Breast epithelium (tissue), 3 donors: ENCODE measurements around the gene TRIO.

Experiments
- POLR2A ChIP-seq: fragments of 450-650 bp; IDR thresholded peaks from one replicate; pipeline ENCODE4 v1.6.1; 2016; ENCODE audit warnings: antibody characterized with exemption, mild to moderate bottlenecking, moderate library complexity
- POLR2AphosphoS5 ChIP-seq, 3 donors: sonication (generic); formaldehyde crosslinking; IDR thresholded peaks; one replicate each; pipeline ENCODE4 v1.6.1; 2017; ENCODE audit warnings: antibody characterized with exemption in 3 of 3
- TF ChIP-seq, protein P1 (sequence below), 3 donors: fragments of 450-650 bp; IDR thresholded peaks; one replicate each; pipeline ENCODE4 v1.5.1; 2016 to 2017; ENCODE audit warnings: antibody characterized with exemption in 3 of 3, mild to moderate bottlenecking in 3 of 3, moderate library complexity in 3 of 3

DNA sequence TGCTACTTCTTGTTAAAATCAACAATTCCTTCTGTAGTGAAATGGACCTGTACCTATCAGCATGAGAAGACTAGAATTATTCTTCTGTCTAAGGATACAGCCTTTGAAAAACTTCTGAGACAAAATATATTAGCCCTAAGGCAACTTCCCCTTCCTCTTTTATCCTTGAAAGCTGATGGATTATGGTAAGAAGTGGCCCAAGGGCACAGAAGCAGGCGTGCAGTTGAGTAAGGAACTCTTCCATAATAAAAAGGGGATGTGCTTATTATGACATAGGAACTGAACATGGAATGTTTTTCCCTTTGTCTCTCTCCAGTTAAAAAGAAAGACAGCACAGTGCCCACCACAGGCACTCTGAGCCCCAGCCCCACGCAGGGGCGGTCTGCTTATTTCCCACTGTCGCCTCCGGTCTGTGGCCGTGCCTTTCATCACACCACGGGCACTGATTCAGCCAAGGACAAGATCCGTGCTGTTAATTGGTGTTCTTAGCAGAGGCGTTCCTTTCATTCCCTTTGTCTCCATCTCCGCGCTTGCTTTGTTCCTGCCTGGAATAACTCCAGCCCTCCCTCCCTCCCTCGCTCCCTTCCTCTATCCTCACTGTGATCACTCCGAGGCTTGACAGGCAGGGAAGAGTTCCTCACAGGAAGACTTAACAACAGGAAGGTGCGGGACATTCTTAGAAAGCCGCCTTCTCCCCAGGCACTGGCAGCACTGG lies 302.6 kb downstream of the TRIO start:
- no peak for TF ChIP-seq POLR2A
- TF ChIP-seq, protein P1, sequence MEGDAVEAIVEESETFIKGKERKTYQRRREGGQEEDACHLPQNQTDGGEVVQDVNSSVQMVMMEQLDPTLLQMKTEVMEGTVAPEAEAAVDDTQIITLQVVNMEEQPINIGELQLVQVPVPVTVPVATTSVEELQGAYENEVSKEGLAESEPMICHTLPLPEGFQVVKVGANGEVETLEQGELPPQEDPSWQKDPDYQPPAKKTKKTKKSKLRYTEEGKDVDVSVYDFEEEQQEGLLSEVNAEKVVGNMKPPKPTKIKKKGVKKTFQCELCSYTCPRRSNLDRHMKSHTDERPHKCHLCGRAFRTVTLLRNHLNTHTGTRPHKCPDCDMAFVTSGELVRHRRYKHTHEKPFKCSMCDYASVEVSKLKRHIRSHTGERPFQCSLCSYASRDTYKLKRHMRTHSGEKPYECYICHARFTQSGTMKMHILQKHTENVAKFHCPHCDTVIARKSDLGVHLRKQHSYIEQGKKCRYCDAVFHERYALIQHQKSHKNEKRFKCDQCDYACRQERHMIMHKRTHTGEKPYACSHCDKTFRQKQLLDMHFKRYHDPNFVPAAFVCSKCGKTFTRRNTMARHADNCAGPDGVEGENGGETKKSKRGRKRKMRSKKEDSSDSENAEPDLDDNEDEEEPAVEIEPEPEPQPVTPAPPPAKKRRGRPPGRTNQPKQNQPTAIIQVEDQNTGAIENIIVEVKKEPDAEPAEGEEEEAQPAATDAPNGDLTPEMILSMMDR (IDR thresholded peaks at IDR 0.05): no peak
- TF ChIP-seq POLR2AphosphoS5 (IDR thresholded peaks at IDR 0.05): no peak
